ENCODE data around the gene LRRFIP1.

LRRFIP1 gene

GRCh38 chr2:237618449-237618848 is 8.9 kb upstream of the LRRFIP1 start:
- no peak for DNase-seq

- no peak for DNase-seq
Observed at GRCh38 chr2:237623428-237624403, 3.7 kb upstream of the LRRFIP1 start.

- DNase-seq: no peak
Observed at GRCh38 chr2:237624565-237624964, 2.8 kb upstream of the LRRFIP1 start.

- DNase-seq: no peak
Observed at GRCh38 chr2:237625216-237625705, 2.1 kb upstream of the LRRFIP1 start.

DNA sequence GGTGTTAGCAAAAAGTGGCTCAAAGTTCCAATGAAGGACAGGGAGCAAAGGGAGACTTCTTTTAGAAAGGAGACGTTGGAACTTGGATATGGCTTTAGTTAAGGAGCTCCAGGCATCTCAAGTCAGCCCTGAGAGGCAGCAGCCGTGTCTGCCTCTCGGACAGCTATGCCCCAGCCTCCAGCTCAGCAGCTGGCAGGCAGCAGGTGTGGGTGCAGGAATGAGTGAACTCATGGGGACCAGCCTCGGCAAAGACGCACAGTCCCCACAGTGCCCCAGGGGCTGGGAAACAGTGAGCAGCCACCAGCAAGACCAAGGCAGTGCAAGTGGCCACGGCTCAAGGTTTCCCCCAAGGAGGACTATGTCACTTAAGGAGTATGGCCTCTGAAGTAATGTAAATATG is 1.6 kb upstream of the LRRFIP1 start:
- no peak for DNase-seq

DNA sequence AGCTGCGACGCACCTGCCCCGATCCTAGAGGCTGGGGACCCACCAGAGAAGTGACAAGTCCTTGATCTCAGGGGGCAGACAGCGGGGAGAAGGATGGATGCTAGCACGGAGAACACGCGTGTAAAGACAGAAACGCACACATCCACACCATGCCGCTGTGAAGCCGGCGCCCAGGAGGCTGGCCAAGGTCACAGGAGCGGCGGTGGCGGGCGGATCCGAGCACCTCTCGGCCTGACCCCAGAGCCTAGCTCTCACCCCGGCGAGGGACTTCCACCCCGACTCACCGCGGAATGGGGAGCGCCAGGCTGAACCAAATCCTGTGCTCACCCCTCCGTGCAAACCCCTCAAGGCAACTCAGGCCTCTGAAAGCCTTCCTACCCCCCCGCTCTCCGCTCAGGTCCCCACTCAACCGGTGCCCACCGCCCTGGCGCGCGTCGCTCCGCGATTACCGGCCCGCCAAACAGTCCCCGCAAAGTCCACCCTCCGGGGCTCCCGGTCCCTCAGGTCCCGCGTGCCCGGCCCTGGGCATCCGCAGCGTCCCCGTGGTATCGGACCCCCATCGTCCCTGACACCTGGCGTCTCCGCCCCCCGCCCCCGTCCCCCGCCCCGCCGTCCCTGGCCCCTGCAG is 460 bp upstream of the LRRFIP1 start:
- no peak for DNase-seq

- DNase-seq: no peak
Observed at GRCh38 chr2:237628247-237629187, 1.1 kb downstream of the LRRFIP1 start.

DNA sequence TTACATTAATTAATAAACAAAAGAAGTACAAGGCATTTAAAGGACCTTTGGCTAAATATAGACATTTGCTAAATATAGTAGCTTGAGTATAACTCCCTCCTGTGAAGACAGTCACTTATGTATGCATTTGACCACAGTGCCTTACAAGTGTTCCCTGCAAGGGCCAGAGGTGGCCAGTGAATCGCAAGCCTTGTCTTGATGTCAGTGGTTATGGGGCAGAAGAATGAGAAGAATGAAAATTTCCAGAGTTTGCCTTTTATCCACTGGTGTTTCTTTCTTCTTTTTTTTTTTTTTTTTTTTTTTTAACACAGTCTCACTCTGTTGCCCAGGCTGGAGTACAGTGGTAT is 1.8 kb downstream of the LRRFIP1 start:
- no peak for DNase-seq

DNA sequence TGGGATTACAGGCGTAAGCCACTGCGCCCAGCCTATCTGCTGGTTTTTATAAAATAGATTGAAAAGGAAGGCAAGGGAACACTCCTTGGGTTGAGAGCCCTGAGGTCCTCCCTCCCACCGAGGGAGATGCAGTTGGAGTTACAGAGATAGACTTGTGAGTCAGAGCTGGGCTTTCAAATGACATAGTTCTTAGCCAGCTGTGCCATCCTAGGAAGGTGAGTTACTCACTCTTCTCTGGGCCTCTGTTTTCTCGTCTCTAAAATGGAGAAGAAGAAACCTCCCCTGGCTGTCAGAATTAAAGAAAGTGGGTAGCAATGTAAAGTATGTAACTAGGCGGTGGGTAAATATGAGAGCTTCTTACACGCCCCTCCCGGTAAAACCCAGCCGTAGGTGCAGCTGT is 2.4 kb downstream of the LRRFIP1 start:
- no peak for DNase-seq

DNA sequence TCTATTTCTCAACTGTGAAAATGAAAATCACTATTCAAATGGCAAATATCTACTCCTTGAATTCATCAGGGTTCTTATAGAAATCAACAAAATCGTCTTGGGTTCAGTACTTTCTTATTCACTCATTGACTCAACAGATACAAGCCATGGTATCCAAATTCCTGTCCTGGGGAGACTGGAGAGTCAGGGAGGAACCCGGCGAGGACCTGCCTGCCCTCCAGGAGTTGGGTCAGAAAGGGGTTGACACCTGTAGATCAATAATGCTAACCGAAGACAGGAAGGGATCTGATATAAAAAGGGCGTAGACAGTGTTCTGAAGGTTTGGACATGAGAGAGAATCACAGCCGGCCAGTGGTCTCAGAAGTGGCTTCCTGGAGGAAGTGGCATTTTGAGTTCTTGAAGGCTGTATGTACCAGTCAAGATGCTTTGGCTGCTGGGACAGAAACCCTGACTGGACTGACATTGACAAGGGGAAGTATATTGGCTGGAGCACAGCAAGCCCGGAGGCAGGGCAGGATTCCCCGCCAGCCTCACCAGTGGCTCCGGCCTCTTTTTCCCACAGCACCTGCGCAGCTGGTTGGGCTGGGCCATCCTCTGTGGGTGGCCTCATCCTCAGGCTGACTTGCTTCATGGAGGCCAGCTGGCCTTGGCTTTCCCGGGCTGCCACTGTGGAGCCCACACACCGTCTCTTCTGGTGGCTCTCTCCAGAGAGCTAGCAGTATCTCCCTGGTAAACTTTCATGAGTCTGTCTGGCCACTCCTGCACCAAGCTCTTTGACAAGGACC is 3.0 kb downstream of the LRRFIP1 start:
- no peak for DNase-seq

DNA sequence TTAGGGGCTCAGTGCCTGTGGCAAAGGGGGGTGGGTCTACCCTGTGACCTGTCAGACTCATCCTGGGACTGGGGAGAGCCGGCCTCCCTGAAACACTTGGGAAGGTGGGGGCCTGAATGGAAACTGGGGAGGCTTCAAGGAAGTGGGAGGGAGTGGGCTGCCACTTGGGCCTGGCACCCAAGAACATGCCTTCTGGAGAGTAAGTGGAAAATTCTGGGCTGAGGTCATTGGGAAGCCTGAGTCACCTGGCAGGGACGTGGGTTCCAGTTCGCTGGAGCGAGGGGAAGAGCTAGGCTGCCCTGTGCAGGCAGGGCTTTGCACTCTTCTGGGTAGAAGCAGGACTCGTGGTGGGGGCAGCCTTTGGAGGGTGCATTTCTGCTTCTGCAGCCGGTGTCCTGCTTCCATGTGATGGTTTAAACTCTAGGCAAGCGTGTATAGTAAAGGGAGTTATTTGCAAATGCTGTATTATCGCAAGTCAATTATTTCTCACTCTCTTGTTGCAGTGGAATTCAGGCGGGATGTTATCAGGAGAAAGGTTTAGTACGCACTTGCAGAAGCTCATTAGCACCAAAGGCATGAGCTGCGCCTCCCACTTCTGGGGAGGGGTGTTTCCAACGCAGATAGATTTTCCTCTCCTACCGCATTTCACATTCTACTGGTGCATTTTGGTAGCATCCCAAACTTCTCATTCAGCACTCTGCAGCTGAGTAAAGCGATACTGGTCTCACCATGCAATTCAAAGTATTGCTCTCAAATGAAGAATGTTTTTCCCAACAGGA is 3.8 kb downstream of the LRRFIP1 start:
- DNase-seq: no peak

GRCh38 chr2:237631801-237632585 is 4.6 kb downstream of the LRRFIP1 start:
- no peak for DNase-seq

- no peak for DNase-seq
Observed at GRCh38 chr2:237633061-237633561, 5.7 kb downstream of the LRRFIP1 start.

- DNase-seq: no peak
Observed at GRCh38 chr2:237636578-237636977, 9.2 kb downstream of the LRRFIP1 start.

DNA sequence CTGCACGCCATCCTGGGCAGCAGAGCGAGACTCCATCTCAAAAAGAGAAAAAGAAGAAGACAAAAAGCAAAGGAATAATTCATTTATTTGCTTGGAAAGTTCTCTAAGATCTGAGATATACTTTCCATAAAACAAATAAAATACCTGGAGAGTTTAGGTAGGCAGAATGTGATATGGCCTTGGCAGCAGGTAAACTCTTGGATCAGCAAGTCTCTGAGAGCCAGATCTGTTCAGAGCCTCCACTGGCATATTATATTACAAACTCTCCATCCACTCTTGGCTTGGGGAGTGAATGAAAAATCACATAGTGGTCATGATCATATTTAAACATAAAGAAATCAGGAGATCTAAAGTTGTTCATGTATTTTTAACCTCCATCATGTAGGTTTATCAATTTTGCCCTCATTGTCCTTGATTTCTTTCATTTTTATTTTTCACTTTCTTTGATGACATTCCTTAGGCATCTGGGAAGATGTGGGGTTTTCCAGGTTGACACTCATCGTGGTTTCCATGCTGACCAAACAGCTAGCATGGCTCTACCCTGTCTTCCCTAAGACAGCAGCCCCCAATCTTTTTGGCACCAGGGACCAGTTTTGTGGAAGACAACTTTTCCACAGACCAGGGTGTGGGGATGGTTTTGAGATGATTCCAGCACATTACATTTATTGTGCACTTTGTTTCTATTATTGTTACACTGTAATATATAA is 10.2 kb downstream of the LRRFIP1 start:
- no peak for DNase-seq

- no peak for DNase-seq
Observed at GRCh38 chr2:237638176-237638575, 10.8 kb downstream of the LRRFIP1 start.

DNA sequence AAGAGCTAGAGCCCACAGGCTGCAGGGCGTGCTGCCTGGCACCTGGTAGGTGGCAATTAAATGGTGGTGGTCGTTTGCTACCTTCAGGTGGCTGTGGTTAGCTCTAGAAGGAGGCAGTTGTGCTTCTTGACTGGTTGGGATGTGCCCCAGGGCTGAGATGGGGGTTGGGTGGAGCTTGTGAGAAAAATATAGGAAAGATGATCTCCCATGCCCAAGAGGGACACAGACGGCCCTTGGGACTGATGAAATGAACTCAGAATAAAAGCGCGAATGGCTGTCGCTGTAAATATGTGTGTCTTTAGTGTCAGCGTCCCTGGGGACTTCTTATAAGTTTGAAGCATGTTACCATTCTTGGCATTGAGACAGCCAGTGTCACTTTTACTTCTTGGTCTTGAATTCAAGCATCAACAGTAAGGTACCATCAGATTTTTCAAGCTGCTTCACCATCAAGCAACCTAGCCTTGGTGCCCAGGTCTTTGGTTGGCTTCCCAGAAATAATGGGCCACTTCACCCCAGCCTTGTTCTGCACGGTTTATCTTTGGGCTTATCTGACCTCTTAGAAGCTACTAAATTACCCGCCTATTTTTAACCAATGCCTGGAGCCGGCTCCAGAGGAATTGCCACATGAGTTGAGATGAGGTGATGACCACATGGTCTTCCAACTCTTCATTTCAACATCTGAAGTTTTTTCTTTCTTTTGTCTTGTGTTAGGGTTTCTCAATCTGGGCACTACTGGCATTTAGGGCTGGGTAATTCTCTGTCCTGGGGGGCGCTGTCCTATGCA is 11.9 kb downstream of the LRRFIP1 start:
- DNase-seq: no peak

- DNase-seq: no peak
Observed at GRCh38 chr2:237639836-237640220, 12.4 kb downstream of the LRRFIP1 start.

- DNase-seq: no peak
Observed at GRCh38 chr2:237640493-237640998, 13.2 kb downstream of the LRRFIP1 start.
